OCI-LY7 (cell line): ENCODE measurements around the gene LMAN2L.

Experiments used
- CTCF ChIP-seq: fragments of 200-600 bp; sonication (generic); conservative IDR thresholded peaks from 2 replicates; pipeline ENCODE4 v1.5.1; 2014; ENCODE audit warnings: mild to moderate bottlenecking, antibody characterized with exemption, low read length, moderate library complexity, mixed read lengths
- EZH2phosphoT487 ChIP-seq: fragments of 200-600 bp; sonication (generic); IDR thresholded peaks from 2 replicates; pipeline ENCODE4 v1.6.1; 2018; ENCODE audit warnings: low read depth, borderline replicate concordance, mild to moderate bottlenecking, mixed run types, antibody characterized with exemption, low read length, moderate library complexity, mixed read lengths

GRCh38 chr2:96679848-96680247 is 60.0 kb downstream of the LMAN2L start:
- TF ChIP-seq CTCF: no peak
- TF ChIP-seq EZH2phosphoT487: no peak
